ENCODE results near the gene RAB42. TPM values are rescaled to one million over a fixed set of nuclear protein-coding genes. Genes with fewer than 3 reads are reported as not detected.
"Not testable (repeated sequence)": the region's sequence is repeated elsewhere in the genome, so short reads cannot be mapped to it uniquely, and the experiment has no call there.

RAB42 gene
- total RNA-seq, 1 experiment from 2014 or later = 12.6 TPM

- TF ChIP-seq ATF2 (CRISPR knock-in tag; IDR thresholded peaks at IDR 0.05; ENCODE audit: borderline replicate concordance, low read depth) = no peak
- no peak for TF ChIP-seq ATF6 (CRISPR knock-in tag; IDR thresholded peaks at IDR 0.05)
- TF ChIP-seq ZNF138 (CRISPR knock-in tag; conservative IDR thresholded peaks at IDR 0.05) = no peak
- 0 out of 2 replicates have a peak, but pooled peaks have one; percentile 42 for TF ChIP-seq TP53 (CRISPR knock-in tag; IDR thresholded peaks at IDR 0.05)
These were observed 431 bp downstream of the RAB42 start (continued) for GRCh38 chr1:28592321-28593071.

- H3K27ac Mint-ChIP-seq = 0 out of 2 replicates have a peak overlapping the region, but pooled peaks have one; percentile 94
- POLR2A ChIA-PET = interaction anchor here (1.4 kb wide), 1 partner anchor 14 kb away, joined by 4 read pairs; no protein-coding TSS in a partner anchor
These were observed 1.9 kb downstream of the RAB42 start for GRCh38 chr1:28593988-28594356.

GRCh38 chr1:28594686-28595411 lies 2.8 kb downstream of the RAB42 start:
- H3K27me3 Mint-ChIP-seq (ENCODE audit: low read depth) = peaks cover 15% of the 10 kb centered on the region
- ChIA-PET POLR2A (interaction anchor here (0.6 to 2.6 kb wide), 4 partner anchors 9 to 89 kb away, joined by 3 to 18 read pairs (median 4); partner anchors contain the start of gene RCC1), CTCF (interaction anchor here (0.6 kb wide), 1 partner anchor 21 kb away, joined by 3 read pairs; no protein-coding TSS in a partner anchor)
- peak; percentile 61 for DNase-seq (ENCODE audit: low spot score)
- H3K9me3 Mint-ChIP-seq, H3K4me3 Mint-ChIP-seq, H3K36me3 Mint-ChIP-seq: not testable (repeated sequence)
- peak; percentile 29 for ATAC-seq
- peaks cover 54% of the 10 kb centered on the region for H3K4me1 Mint-ChIP-seq
- H3K27ac Mint-ChIP-seq = peak overlapping the region; percentile 94

More at GRCh38 chr1:28593988-28594356, 1.9 kb downstream of the RAB42 start:
- not testable (repeated sequence) for ATAC-seq; H3K9me3 Mint-ChIP-seq; DNase-seq (ENCODE audit: low spot score); H3K36me3 Mint-ChIP-seq
- Mint-ChIP-seq H3K27me3 (ENCODE audit: low read depth) (peaks cover 15% of the 10 kb centered on the region), H3K4me1 (peaks cover 47% of the 10 kb centered on the region), H3K4me3 (0 out of 2 replicates have a peak overlapping the region, but pooled peaks have one; percentile 10)
- CTCF ChIA-PET = interaction anchor here (1.7 kb wide), 1 partner anchor 9 kb away, joined by 5 read pairs; no protein-coding TSS in a partner anchor

- Mint-ChIP-seq H3K9me3 (no peaks in the 10 kb centered on the region), H3K4me3 (no peak overlapping the region), H3K36me3 (no peaks in the 10 kb centered on the region), H3K27ac (peak overlapping the region; percentile 94), H3K27me3 (ENCODE audit: low read depth) (peaks cover 15% of the 10 kb centered on the region), H3K4me1 (peaks cover 53% of the 10 kb centered on the region)
- no peak for DNase-seq (ENCODE audit: low spot score)
- POLR2A ChIA-PET = interaction anchor here (0.5 to 2.6 kb wide), 3 partner anchors 14 to 483 kb away, joined by 3 to 18 read pairs (median 4); no protein-coding TSS in a partner anchor
- CTCF ChIA-PET = no interaction called here
- TF ChIP-seq FOXK1 (CRISPR knock-in tag; IDR thresholded peaks at IDR 0.05) = 0 out of 2 replicates have a peak, but pooled peaks have one; percentile 39
- no peak for TF ChIP-seq ZBTB43 (CRISPR knock-in tag; IDR thresholded peaks at IDR 0.05)
- ATAC-seq = no peak; the same call in 1 of the 2 replicates
These were observed 3.5 kb downstream of the RAB42 start for GRCh38 chr1:28595412-28596191.

- ATAC-seq; CTCF ChIA-PET; H3K27ac Mint-ChIP-seq; H3K9me3 Mint-ChIP-seq; H3K4me3 Mint-ChIP-seq; H3K36me3 Mint-ChIP-seq; DNase-seq (ENCODE audit: low spot score): not testable (repeated sequence)
- POLR2A ChIA-PET = interaction anchor here (0.7 to 2.6 kb wide), 2 partner anchors 15 to 483 kb away, joined by 4 to 18 read pairs; no protein-coding TSS in a partner anchor
- peaks cover 15% of the 10 kb centered on the region for H3K27me3 Mint-ChIP-seq (ENCODE audit: low read depth)
- H3K4me1 Mint-ChIP-seq = peaks cover 53% of the 10 kb centered on the region
These were observed 4.2 kb downstream of the RAB42 start for GRCh38 chr1:28596276-28596675.

Measured in WTC11 (cell line).